Fibroblast of lung (primary cell): ENCODE results near the gene AAMP.

Experiments
- CTCF ChIP-seq, 2 donors: IDR thresholded peaks in 1 of 2; conservative IDR thresholded peaks in 1 of 2; 1 replicate in 1 of 2; 2 replicates in 1 of 2; pipeline ENCODE4 v1.5.1; 2011 to 2012; ENCODE audit warnings: low read length in 2 of 2, control low read depth in 1 of 2, inconsistent platforms in 1 of 2, low read depth in 1 of 2, mild to moderate bottlenecking in 1 of 2
- EZH2 ChIP-seq: IDR thresholded peaks from 2 replicates; pipeline ENCODE4 v1.5.1; 2012; ENCODE audit warnings: low read length, control low read depth, mild to moderate bottlenecking; ENCODE audit errors: missing control alignments

DNA sequence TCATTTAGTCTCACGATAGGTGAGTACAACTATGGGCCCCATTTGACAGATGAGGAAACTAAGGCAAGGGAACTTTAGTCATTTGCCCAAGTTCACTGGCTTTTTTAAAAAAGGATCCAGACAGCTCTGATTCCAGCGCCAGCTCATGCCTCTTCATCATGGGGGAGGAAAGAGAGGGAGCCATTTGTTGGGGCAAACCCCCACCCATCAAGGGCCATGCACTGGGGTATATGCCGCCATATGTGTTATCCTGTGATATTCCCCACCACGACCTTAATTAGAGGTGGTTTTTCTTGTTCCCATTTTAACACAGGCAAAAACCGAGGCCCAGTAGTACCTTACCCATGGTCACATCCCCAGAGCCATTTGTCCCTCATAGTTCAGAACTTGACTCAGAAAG lies 9.8 kb downstream of the AAMP start:
- TF ChIP-seq CTCF (conservative IDR thresholded peaks at IDR 0.05 in 1 of 2, IDR thresholded peaks at IDR 0.05 in 1 of 2; ENCODE audit: low read depth in 1 of 2, low read length in 2 of 2) = no peak
- TF ChIP-seq EZH2 = no peak
